Cardiac muscle cell (in vitro differentiated cells and primary cell): Measurements from ENCODE around the gene NR3C1. TPM values are rescaled to one million over a fixed set of nuclear protein-coding genes. Genes with fewer than 3 reads are reported as not detected.

Experiments
- DNase-seq, 2 donors: peaks; one replicate each; pipeline versions ENCODE4 v3.0.0 to v3.0.0-alpha.2; 2010 to 2017; ENCODE audit warnings: low read depth in 1 of 2, low spot score in 1 of 2
- H3K27ac ChIP-seq: fragments of 200-600 bp; sonication (generic); 2 replicates; pipeline ENCODE4 v1.5.1; 2016
- H3K27me3 ChIP-seq: fragments of 200-600 bp; sonication (generic); 2 replicates; pipeline ENCODE4 v1.6.0; 2016; ENCODE audit warnings: control low read depth
- H3K36me3 ChIP-seq: fragments of 200-600 bp; sonication (generic); 2 replicates; pipeline ENCODE4 v1.5.1; 2016; ENCODE audit warnings: control low read depth
- H3K4me1 ChIP-seq: fragments of 200-600 bp; sonication (generic); 2 replicates; pipeline ENCODE4 v1.8.1; 2017; ENCODE audit warnings: low read depth, mild to moderate bottlenecking, mixed run types
- H3K4me3 ChIP-seq: fragments of 200-600 bp; sonication (generic); 2 replicates; pipeline ENCODE4 v1.5.1; 2016; ENCODE audit warnings: mild to moderate bottlenecking
- H3K9me3 ChIP-seq: fragments of 200-600 bp; sonication (generic); 2 replicates; pipeline ENCODE4 v1.5.1; 2017; ENCODE audit warnings: low read depth, mild to moderate bottlenecking, control low read depth
- CTCF ChIP-seq: IDR thresholded peaks from 2 replicates; pipeline ENCODE4 v1.5.1; 2012; ENCODE audit warnings: low read depth, mild to moderate bottlenecking, low read length
- polyA plus RNA-seq: library from polyadenylated mRNA; unstranded; fragments of >200 nt; fragmentation: Nextera tagmentation; extraction: Ambion mirVana; gene quantifications from 2 replicates; pipeline ENCODE4 v1.2.1, GENCODE V29; 2016
- total RNA-seq: library from RNA; depleted of rRNA; stranded (reverse); fragments of >200 nt; gene quantifications from 2 replicates; pipeline ENCODE4 v1.2.3, GENCODE V29; 2016

NR3C1 gene
- total and polyA plus RNA-seq, 2 experiments from 2014 or later = 9.4 to 9.7 TPM

GRCh38 chr5:143233031-143233430 lies 170.5 kb downstream of the NR3C1 start:
- Histone ChIP-seq H3K27me3 (no peaks in the 10 kb centered on the region), H3K36me3 (no peaks in the 10 kb centered on the region), H3K27ac (no peak overlapping the region), H3K4me3 (no peak overlapping the region), H3K9me3 (no peaks in the 10 kb centered on the region), H3K4me1 (peaks cover 5% of the 10 kb centered on the region)
- peak in 1 of 2 donors; percentile 48 for DNase-seq
- no peak for TF ChIP-seq CTCF

- no peaks in the 10 kb centered on the region for H3K9me3 ChIP-seq
- no peak for TF ChIP-seq CTCF
- H3K36me3 ChIP-seq = no peaks in the 10 kb centered on the region
- no peak overlapping the region for H3K27ac ChIP-seq
- no peaks in the 10 kb centered on the region for H3K27me3 ChIP-seq
- DNase-seq = no peak
- peaks cover 5% of the 10 kb centered on the region for H3K4me1 ChIP-seq
- no peak overlapping the region for H3K4me3 ChIP-seq
Observed at GRCh38 chr5:143231973-143232812, 171.3 kb downstream of the NR3C1 start.

DNA sequence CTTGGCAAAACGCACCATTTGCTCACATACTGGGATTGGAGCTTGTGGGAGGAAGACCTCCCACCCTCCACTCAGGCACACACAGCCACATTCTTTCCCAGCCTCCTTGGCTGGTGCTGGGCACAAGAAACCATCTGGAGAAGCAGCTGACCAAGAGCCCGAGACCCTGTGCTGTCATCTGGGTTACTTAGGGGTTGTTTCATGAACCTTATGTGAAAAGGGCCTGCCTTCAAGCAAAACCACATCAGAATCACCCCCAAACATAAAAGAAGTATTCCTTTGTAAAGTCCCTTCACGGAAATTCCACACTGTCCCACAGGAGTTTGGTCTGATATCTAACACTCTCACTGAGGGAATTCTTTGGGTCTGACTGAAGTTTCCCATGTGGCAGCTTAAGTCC lies 172.1 kb downstream of the NR3C1 start:
- H3K36me3 ChIP-seq = no peaks in the 10 kb centered on the region
- H3K9me3 ChIP-seq = no peaks in the 10 kb centered on the region
- no peak overlapping the region for H3K27ac ChIP-seq
- H3K27me3 ChIP-seq = no peaks in the 10 kb centered on the region
- no peak for TF ChIP-seq CTCF
- no peak overlapping the region for H3K4me3 ChIP-seq
- peaks cover 5% of the 10 kb centered on the region for H3K4me1 ChIP-seq
- peak in 1 of 2 donors; percentile 42 for DNase-seq

- DNase-seq = no peak
- Histone ChIP-seq H3K36me3 (no peaks in the 10 kb centered on the region), H3K9me3 (no peaks in the 10 kb centered on the region), H3K4me1 (peaks cover 5% of the 10 kb centered on the region), H3K27ac (no peak overlapping the region), H3K27me3 (no peaks in the 10 kb centered on the region), H3K4me3 (no peak overlapping the region)
- TF ChIP-seq CTCF = no peak
Observed at GRCh38 chr5:143230676-143230996, 172.8 kb downstream of the NR3C1 start.

DNA sequence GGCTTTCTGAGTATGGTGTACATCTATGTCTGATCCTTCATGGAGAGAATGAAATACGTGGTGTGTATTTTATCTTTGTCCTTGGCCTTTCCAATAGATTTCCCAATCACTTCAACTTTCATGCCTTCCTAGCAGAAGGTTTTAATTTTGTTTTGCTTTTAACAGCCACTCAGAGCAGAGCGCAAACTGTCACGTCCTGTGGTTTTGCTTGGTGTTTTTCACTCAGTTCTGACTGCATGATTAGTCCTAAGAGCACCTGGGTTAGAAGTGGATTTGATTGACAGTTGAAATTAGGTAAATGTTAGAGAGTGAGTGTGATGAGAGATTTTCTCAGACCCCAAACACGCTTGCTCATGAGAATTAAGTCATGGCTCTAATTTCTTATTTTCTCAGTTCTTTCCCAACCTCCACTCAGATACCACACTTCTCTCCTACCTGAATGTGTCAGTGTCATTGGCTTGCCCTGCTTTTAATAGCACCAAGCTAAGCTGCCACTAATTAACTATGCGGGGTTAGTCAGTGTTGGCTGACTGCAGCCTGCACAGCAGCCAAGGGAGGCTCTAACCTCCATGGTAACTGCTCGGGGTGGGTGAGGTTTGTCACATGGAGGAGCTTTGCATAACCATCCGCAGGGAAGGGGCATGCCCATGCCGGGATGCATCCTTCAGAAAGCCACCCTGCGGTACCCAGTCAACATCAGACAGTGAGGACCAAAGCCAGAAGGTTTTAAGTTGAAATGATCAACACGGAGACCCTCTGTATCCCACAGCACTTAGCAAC lies 173.4 kb downstream of the NR3C1 start:
- H3K9me3 ChIP-seq = no peaks in the 10 kb centered on the region
- H3K4me1 ChIP-seq = peaks cover 5% of the 10 kb centered on the region
- H3K27ac ChIP-seq = no peak overlapping the region
- H3K27me3 ChIP-seq = no peaks in the 10 kb centered on the region
- TF ChIP-seq CTCF = no peak
- H3K4me3 ChIP-seq = no peak overlapping the region
- H3K36me3 ChIP-seq = no peaks in the 10 kb centered on the region
- no peak for DNase-seq
